ENCODE results near the gene CTSD.

The CTSD gene

DNA sequence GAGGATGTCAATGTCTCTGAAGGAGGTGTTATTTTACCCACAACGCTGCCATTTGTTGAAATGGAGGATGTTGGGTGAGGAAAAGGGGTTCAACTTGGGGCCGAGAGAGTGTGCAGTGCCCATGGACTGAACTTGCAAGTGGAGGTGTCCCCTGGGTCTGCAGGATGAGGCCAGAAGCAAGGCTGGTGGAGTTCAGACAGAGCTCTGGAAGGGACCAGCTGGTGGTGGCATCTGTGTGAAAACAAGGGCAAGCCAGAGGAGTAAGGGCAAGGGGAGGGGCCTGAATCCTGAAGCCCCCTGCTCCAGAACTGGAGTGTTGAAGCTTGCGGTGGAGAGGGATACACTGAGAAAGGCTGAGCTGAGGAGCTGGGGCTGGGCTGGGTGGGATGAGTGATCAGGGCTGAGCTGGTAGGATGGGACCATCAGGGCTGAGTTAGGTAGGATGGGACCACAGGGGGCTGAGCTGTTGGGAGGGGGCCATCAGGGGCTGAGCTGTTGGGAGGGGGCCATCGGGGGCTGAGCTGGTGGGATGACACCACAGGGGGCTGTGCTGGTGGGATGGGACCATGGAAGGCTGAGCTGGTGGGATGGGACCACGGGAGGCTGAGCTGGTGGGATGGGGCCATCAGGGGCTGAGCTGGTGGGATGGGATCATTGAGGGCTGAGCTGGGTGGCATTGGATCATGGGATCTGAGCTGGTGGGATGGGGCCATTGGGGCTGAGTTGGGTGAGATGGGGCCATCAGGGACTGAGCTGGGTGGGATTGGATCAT lies 13.4 kb upstream of the CTSD start:
- TF ChIP-seq TAF1 (IDR thresholded peaks at IDR 0.05; ENCODE audit: borderline replicate concordance, insufficient read depth, low read length) (no peak), SIN3A (IDR thresholded peaks at IDR 0.05; ENCODE audit: borderline replicate concordance, insufficient read depth, low read length) (no peak), POLR2AphosphoS5 (IDR thresholded peaks at IDR 0.05; ENCODE audit: low read depth, low read length) (no peak), FOXP2 (optimal IDR thresholded peaks at IDR 0.05; ENCODE audit: borderline replicate concordance, extremely low read depth, extremely low read length, insufficient read depth) (no peak)
- TF ChIP-seq, protein P1, sequence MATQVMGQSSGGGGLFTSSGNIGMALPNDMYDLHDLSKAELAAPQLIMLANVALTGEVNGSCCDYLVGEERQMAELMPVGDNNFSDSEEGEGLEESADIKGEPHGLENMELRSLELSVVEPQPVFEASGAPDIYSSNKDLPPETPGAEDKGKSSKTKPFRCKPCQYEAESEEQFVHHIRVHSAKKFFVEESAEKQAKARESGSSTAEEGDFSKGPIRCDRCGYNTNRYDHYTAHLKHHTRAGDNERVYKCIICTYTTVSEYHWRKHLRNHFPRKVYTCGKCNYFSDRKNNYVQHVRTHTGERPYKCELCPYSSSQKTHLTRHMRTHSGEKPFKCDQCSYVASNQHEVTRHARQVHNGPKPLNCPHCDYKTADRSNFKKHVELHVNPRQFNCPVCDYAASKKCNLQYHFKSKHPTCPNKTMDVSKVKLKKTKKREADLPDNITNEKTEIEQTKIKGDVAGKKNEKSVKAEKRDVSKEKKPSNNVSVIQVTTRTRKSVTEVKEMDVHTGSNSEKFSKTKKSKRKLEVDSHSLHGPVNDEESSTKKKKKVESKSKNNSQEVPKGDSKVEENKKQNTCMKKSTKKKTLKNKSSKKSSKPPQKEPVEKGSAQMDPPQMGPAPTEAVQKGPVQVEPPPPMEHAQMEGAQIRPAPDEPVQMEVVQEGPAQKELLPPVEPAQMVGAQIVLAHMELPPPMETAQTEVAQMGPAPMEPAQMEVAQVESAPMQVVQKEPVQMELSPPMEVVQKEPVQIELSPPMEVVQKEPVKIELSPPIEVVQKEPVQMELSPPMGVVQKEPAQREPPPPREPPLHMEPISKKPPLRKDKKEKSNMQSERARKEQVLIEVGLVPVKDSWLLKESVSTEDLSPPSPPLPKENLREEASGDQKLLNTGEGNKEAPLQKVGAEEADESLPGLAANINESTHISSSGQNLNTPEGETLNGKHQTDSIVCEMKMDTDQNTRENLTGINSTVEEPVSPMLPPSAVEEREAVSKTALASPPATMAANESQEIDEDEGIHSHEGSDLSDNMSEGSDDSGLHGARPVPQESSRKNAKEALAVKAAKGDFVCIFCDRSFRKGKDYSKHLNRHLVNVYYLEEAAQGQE (IDR thresholded peaks at IDR 0.05; ENCODE audit: insufficient read depth in 1 of 2, low read depth in 2 of 2, low read length in 2 of 2), result no peak

DNA sequence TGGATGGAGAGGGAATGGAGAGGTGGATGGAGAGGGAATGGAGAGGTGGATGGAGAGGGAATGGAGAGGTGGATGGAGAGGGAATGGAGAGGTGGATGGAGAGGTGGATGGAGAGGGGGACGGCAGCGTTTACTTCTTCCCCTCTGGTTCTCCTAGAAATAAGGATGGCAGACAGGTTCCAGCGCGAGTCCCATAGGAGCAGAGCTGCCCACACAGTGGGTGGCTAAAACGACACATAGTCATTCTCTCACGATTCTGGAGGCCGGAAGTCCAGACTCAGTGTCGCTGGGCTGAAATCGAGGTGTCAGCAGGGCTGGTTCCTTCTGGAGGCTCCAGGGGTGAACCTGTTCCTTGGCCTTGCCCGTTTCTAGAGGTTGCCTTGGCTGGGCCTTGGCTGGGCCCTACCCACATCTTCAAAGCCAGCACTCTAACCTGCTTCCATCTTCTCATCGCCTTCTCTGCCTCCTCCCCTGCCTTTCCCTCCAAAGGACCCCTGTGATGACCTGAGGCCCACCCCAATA lies 12.7 kb upstream of the CTSD start:
- TF ChIP-seq, protein P1 (IDR thresholded peaks at IDR 0.05; ENCODE audit: insufficient read depth in 1 of 2, low read depth in 2 of 2, low read length in 2 of 2), result no peak
- TF ChIP-seq POLR2AphosphoS5 (IDR thresholded peaks at IDR 0.05; ENCODE audit: low read depth, low read length) (no peak), FOXP2 (optimal IDR thresholded peaks at IDR 0.05; ENCODE audit: borderline replicate concordance, extremely low read depth, extremely low read length, insufficient read depth) (no peak), TAF1 (IDR thresholded peaks at IDR 0.05; ENCODE audit: borderline replicate concordance, insufficient read depth, low read length) (no peak), SIN3A (IDR thresholded peaks at IDR 0.05; ENCODE audit: borderline replicate concordance, insufficient read depth, low read length) (no peak)

DNA sequence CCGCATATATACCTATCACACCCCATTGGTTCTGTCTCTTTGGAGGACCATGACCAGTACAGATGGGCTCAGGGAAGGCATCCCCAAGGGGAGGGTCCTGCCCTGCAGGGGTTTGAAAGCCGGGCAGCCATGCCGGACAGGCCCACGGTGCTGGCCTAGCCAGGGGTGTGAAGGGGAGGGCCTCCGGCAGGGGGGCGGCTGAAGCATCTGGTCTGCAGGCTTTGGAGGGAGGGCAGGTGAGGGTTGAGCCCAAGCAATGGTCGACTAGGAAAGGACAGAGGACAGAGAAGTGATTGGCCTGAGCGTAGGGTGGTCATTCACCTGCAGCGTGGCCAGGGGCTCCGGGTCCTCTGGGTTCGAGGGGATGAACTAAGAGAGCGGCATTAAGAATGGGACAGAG lies 11.2 kb upstream of the CTSD start:
- no peak for TF ChIP-seq TAF1 (IDR thresholded peaks at IDR 0.05; ENCODE audit: borderline replicate concordance, insufficient read depth, low read length)
- TF ChIP-seq SIN3A (IDR thresholded peaks at IDR 0.05; ENCODE audit: borderline replicate concordance, insufficient read depth, low read length), result no peak
- TF ChIP-seq, protein P1 (IDR thresholded peaks at IDR 0.05; ENCODE audit: insufficient read depth in 1 of 2, low read depth in 2 of 2, low read length in 2 of 2), result no peak
- TF ChIP-seq POLR2AphosphoS5 (IDR thresholded peaks at IDR 0.05; ENCODE audit: low read depth, low read length), result no peak
- no peak for TF ChIP-seq FOXP2 (optimal IDR thresholded peaks at IDR 0.05; ENCODE audit: borderline replicate concordance, extremely low read depth, extremely low read length, insufficient read depth)

DNA sequence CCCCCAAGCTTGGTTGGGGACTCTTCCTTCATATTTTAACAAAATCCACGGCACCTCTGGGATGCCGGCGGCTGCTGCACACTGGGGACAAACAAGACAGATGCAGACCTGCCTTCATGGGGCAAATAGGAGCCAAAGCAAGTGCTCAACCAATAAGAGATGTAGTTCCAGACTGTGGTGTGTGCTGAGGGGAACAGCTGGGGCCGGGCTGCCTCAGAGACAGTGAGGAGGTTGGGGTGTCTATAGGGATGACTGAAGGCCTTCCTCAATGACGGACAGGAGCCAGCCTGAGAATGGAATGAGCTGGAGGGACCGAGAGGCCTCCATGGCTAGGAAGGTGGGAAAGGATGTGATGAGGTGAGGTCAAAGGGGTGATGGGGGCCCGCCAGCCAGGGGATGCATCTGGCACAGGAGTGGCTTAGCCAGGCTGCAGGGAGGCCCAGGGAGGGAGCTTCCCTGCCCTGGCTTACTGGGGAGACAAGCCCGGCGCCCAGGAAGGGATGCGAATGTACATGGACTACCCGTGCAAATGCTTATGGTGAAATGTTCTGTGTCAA lies 10.3 kb upstream of the CTSD start:
- TF ChIP-seq, protein P1 (IDR thresholded peaks at IDR 0.05; ENCODE audit: insufficient read depth in 1 of 2, low read depth in 2 of 2, low read length in 2 of 2), result no peak
- TF ChIP-seq POLR2AphosphoS5 (IDR thresholded peaks at IDR 0.05; ENCODE audit: low read depth, low read length) (no peak), TAF1 (IDR thresholded peaks at IDR 0.05; ENCODE audit: borderline replicate concordance, insufficient read depth, low read length) (no peak), SIN3A (IDR thresholded peaks at IDR 0.05; ENCODE audit: borderline replicate concordance, insufficient read depth, low read length) (no peak), FOXP2 (optimal IDR thresholded peaks at IDR 0.05; ENCODE audit: borderline replicate concordance, extremely low read depth, extremely low read length, insufficient read depth) (no peak)

Measured in PFSK-1 (cell line).